T-helper 1 cell (primary cell): Measurements from ENCODE around the gene GABBR2.
A peak's percentile ranks its signal among the peaks of the same experiment; 100 is the strongest.
"Not testable (repeated sequence)": the region's sequence is repeated elsewhere in the genome, so short reads cannot be mapped to it uniquely, and the experiment has no call there.

Experiments used
- DNase-seq, 5 donors: peaks; one replicate each; pipeline ENCODE4 v3.0.0-alpha.2; 2012 to 2020

The GABBR2 gene

DNA sequence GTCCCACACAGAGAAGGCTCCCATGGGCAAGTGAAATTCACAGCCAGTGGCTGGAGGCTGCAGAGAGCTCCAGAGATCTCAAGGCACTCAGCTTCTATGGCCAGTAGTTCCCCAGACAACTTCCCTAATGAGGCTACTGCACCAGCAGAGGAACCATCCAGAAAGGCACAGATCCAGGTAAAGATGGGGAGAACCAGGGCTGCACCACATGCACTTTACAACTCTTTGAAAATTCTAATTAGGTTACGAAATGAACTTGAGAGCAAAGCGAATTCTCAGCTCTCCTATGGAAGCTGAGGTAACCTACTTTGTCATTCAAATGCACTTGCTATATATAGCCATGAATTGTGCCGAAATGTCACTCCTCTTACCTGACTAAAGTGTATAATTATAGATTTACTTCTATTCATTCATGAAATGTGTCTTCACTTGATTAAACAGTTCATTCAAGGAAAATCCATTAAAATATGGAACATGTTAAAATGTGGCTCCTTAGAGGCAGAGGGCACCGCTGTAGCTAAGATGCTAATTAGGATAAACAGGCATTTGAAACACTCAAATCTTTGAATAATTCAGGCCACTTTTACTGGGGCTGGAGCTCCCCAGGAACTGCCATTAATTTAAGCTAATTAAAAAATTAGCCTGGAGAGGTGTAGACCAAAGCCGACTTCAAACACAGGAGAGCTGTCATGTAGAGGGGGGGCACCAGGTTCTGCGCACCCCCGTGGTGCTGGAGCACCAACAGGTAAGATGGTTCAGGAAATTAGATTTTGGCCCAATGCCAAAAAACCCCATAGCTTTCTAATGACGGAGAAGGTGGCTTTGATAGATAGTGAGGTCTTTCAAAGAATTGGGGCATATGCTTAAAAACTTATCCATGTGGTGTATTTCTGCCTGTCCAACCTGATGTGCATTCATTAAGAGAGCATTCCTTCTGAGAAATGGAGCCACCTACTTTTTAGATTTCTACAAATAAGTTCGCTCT lies 204.1 kb downstream of the GABBR2 start:
- no peak for DNase-seq

DNA sequence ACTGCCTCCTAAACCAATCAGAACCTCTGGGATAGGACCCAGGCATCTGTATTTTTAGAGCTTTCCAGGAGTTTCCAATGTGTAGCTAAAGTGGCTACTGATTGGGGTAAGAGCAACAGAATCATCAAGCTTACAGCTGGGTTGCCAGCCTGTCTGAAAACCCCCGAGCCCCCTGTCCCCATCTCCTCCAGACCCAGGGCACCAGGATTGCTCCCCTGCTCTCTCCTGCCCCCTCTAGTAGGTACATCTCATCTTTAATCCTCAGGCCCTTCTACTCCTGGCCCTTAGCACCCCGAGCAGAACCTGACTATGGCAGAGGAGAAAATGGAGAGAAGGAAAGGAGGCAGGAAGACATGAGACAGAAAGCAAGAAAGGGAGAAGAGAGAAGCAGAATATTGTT lies 204.9 kb downstream of the GABBR2 start:
- no peak for DNase-seq

DNA sequence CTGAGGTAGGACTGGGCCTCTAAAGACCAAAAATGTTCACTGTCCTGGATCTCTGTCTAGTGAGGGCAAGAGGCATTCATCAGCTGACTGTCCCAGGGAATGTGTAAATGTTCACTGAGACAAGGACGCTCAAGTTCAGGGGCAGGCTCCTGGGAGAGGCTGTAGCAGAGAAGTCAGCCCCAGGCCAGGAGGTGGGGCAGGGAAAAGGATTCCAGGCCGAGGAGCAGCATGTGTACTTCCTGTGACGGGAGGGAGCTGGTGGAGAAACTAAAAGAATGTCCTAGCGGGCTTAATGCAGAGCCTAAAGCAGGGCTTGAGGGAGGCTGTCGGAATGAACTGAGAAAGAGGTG lies 205.8 kb downstream of the GABBR2 start:
- no peak for DNase-seq

DNA sequence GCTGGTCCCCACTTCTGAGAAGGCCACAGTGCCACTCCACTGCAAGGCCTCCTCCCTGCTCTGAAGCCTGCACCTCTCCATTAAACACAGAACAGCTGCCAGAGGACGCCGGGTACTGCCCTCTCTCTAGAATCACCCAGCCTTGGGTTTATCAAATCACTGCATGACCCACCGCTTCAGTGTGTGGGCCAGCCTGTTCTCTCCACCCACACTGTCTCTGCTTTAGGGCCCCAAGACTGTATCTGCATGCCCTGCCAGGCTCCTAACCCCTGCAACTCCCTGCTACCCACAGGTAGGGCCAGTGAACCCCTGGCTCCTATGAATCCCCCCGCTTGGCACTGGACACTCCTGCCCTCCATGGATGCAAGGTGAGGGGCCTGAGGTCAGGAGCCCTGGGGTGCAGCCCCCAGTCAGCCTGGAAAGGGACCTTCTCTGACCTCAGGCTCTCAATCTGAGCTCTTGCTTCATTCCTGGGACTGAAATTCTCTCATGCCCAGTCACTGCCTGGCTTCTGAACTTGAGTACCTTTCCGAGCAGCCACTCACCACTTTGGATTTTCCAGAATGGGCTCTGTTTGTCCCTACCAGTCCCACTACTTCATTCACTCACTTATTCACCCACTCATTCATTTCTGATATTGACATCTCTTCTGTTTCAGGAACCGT lies 206.3 kb downstream of the GABBR2 start:
- DNase-seq, result no peak

DNA sequence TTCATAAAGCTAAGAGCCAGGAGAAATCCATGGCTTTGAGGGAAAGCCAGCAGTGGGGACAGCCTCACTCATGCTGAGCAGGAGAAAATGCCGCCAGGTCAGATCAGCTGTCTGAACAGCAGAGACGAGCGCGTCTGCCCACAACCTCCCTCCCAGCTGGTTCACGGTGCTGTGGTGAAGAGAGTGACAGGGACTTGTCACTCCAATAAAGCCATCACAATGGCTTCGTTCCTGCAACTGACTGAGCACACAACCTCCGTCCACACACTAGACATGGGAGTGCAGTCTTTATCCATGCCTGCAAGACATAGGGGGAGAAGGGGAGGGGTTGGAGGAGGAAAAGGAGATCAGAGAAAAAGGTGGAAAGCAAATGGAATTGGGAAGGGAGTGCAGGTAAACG lies 206.9 kb downstream of the GABBR2 start:
- DNase-seq, result no peak

DNA sequence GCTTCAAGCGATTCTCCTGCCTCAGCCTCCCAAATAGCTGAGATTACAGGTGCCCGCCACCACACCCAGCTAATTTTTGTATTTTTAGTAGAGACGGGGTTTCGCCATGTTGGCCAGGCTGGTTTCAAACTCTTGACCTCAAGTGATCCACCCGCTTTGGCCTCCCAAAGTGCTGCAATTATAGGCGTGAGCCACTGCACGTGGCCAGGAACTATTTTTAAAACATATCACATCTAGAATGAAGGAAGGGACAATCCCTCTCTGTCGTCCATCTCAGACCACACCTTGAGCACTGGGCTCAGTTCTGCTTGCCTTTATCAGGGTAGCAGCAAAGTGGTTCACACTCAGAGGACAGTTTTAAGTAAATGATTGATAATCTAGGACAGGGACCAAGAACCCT lies 207.5 kb downstream of the GABBR2 start:
- DNase-seq, result not testable (repeated sequence)

DNA sequence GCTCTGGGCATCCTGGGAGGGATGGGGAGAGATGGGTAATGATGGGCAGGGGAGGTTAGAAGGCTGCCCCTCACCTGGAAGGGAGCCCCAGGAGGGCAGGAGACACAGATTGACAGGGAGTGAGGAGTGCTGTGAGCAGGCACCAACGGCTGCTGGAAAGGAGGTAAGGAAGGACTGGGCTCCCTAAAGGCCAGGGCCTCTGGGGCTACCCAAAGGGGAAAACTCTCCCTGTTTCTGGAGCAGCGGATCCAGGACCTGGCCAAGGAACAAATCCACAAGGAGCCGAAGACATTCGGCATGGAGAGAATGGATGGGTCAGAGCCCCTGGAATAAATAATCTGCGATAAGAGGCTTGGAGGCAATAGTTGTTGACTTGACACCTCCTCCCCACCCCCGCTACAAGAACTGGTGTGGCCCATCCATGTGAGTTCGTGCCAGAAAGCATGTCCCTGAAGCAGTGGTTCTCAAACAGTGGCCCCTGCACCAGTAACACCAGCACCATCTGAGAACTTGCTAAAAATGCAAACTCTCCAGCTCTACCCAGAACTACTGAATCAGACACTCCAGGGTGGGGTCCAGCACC lies 208.3 kb downstream of the GABBR2 start:
- DNase-seq, result no peak

DNA sequence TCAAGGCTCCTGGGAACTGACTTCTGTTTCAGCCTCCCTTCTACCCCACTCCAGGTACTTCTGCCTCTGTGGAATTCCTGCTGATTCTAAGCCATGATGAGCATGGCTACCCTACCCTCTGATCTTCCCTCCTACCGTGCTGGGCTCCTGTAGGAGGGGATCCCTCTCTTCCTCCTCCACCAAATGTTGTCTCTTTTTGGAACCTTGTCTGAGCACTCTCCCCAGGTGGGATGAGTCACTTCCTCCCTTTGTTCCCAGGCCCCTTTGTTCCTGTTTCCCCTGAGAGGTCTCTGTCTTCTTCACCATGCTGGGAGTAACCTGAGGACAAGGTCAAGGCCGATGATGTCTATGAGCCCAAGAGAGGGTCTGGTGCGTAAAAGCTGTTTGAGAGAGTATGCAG lies 213.2 kb downstream of the GABBR2 start:
- no peak for DNase-seq

DNA sequence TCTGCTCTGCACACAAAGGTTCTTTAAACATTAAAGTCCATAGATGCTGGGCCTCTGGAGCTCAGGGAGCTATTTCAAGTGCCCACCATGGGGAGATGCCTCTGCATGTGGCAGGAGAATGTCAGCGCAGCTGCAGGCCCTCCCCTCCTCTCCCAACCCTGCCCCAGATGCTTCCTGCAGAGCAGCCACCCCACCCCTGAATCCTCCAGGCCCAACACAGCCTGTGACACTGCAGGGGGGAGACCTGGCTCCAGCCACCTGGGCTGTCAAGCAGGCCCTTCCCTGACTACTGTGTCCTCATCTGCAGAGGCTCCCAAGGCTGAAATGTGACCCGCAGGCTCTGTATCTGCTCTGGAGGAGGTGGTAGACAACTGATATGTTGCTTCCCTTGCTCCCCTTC lies 213.9 kb downstream of the GABBR2 start:
- no peak for DNase-seq

DNA sequence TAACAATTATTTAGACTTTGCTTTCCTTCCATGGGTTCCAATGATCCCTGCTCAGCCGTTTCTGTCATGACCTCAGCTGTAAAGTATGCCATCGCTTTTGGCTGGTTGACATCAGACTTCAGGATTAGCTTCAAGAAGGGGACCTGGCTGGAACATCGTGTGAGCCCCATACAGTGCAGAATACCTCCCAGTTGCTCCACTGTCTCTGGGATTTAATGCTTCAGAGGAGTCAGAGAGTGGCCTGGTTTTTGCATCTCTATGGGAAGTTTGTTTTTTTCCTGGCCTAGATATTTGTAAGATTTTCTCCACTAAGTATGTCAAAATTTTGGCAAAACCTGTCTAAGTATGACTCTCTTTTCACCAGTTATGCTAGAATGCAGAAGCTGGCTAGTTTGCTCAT lies 216.9 kb downstream of the GABBR2 start:
- no peak for DNase-seq

DNA sequence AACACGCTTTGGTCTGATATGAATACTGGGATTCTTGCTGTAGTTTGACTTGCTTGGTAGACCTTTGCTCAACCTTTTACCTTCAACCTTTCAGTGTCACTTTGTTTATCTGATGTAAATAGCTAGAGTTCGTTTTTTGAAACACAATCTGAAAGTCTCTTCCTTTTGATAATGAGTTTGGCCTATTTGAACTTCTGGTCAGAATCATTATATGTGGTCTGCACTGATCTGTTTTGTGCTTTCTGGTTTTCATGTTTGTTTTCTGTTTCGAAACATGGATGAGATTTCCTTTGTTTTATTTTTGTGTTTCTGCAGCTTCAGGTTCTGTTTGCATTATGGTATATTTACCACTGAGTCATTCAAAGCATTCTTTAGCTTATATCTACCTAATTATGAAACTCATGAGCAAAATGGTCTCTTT lies 217.5 kb downstream of the GABBR2 start:
- DNase-seq, result peak in 1 of 5 donors; percentile 16

DNA sequence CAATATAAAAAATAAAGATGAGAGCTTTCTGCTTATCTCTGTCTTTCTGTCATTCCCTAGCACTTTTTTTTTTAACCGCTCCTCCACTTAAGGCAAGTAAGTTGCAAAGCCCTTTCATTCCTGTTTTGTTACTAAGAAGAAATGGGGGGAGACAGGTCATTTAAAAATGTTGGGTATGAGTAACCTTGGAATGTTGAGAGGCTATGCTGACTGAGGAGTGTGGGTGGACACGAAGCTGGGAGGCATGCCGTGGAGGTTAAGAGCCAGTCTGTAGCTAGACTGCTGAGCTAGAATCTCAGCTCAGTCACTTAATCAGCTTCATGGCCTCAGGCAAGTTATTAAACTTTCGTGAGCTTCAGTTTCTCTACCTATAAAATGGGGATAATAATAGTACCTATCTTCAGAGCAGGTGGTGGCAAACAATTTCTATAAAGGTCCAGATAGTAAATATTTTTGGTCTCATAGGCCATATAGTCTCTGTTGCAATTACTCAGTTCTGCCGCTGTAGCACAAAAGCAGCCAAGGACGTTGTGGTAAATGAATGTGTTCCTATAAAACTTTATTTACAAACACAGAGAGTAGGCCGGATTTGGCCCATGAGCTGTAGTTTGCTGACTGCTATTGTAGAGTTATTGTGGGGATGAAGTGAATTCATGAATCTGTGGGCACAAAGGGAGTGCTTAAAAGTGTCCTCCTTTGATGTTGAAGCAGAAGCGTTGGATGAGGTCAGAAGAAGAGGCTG lies 220.0 kb downstream of the GABBR2 start:
- no peak for DNase-seq

DNA sequence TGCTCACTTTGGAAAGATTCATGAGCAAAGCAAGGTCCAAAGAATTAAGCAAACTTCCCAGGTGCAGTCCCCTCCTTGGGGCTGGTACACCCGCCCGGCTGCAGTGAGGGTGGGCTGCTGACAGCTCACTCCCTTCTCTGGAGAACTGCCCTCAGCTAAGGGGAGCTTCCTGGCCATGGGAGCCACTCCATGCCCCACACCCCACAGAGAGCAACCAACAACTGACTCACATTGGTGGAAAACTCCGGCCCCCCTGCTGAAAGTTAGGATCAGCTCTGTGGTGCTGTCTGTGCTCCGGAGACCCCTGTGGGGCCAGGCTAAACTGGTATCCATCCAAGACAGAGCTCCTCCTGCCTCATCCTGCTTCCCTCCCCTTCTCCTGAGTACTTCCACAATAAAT lies 223.0 kb downstream of the GABBR2 start:
- DNase-seq, result no peak

DNA sequence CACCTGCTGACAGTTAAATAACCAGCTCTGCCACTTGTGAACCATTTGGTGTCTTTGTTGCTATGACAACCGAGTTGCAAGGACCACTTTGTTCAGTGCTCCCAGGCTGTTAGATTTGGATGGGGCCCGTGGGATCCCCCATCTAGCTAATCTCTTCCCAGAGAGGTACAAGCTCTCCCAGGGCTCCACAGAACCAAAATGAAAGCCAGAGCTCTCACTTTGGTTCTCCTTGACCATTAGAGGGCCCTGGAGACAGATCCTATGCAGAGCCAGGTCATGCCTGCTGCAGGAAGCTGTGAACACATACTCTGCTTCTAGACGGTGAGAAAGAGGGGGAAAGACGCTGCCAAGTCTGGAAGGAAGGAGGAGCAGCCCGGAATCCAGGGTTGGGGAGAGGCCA lies 224.6 kb downstream of the GABBR2 start:
- no peak for DNase-seq

DNA sequence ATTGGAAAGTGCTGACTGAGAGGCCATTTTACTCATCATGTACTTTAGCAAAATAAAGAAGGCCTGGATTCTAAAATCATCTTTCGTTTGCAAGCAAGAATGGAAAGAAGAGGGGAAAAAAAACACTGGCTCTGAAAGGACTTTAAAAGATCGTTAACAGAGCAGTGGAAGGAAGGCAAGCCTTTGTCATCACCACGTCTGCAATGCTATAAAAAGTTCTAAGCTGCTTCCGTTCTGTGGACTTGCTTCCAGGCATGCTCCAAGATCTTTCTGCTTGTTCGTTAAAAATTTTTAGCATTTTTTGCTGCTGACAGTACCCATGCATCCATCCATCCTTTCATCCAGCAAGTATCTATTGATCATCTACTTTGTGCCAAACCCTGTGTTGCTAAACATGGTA lies 226.5 kb downstream of the GABBR2 start:
- no peak for DNase-seq

DNA sequence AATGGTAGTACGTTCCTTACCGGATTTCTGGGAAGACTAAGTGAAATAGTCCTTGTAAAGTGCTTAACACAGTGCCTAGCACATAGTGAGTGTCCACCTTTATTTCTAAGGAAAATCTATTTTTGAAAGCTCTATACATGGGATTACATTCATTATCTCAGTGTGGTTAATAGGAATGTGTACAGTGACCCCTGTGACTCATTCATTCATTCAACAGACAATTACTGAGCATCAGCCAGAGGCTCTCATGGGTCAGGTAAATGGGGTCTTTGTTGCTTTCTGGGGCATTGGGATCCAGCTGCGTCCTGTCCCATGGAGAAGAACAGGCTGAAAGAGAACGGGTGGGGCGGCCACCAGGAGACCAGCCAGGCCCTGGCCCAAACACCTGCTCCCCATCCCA lies 227.1 kb downstream of the GABBR2 start:
- DNase-seq, result no peak

DNA sequence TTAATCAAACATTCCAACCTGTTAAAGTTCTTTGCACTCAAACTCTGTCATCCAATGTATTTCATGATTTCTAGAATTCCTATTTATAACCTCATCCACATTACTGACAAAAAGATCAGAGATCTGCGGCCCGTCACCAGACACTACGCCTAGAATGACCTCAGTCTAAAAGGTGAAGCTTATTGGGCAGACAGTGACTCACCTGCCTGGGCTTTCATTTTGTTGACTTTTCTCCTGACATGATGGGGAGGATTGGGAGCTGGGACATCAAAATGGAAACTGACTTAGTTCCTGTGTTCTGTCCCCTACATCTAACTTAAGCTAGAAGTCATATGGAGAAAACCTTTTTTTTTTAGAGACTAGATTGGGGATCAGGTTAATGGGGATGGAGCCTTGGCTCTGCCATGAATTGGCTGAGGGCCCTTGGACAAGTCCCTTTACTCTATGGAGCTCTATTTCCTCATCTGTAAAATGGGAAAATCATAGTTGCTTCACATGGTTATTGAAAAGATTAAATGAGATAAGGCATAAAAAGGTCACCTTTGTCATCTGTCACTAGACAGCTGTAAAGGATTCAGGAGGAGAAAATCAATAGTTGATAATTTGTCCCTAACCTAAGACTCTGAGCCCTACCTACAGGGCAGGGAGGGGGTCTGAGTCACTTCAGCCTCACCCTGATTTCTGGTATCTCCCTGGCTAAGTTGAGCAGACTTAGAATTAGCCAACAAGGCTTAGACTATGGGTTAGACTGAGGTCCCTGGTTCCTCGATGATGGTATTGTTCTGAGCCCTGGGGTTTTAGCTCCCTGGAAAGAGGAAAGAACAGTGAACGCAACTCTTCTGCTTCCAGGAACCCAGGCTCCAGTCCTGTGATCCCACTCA lies 228.5 kb downstream of the GABBR2 start:
- no peak for DNase-seq

DNA sequence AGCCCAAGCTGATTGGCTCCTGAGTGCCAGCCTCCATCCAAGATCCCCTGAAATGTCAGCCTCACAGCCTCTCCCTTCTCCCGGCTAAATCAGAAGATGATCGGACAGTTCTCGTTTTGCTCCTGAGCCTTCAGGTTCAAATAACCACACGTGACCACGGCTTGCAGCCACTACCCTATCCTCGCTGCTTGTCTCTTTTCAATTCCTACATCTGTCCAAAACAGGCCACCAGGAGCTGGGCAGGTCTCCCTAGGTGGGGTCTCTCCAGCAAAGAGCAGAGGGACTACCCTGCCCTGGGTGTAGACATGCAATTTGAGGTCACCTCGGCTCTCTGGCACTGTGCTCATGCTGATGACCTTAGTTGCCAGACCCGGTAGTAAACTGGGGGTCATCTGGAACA lies 229.3 kb downstream of the GABBR2 start:
- no peak for DNase-seq

DNA sequence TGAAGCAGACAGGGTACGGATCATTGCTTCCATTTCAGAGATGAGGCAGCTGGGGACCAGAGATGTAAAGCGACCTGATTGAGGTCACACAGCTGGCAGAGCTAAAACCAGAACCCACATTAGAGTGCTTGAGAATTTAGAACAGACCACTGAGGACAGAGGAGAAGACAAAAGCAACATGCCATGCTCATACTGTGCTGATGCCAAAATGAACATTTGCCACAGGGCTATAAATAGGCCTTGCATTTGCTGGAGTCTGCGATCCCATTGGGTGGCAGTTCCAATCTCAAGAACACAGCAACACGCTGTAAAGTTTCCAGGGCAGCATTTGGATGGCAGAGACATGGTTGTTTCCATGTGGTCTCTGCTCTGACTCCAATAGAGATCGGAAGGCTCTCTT lies 230.9 kb downstream of the GABBR2 start:
- DNase-seq, result no peak

DNA sequence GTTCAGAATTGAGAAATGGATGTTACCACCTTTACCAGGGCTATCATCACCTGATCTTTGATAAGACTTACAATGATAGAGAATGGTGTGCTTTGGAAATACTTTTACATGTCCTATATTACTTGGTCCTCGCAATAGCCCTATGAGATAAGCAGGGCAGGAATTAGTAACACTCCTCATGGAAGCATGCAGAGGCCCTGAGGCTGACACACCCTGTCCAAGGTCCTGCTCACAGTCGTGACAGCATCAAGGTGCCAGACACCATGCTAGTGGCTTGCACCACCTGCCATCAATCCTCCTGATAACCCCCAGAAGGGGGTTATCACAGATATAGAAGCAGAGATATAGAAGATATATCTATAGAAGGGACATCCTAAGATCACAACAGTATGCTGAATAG lies 236.5 kb downstream of the GABBR2 start:
- no peak for DNase-seq

DNA sequence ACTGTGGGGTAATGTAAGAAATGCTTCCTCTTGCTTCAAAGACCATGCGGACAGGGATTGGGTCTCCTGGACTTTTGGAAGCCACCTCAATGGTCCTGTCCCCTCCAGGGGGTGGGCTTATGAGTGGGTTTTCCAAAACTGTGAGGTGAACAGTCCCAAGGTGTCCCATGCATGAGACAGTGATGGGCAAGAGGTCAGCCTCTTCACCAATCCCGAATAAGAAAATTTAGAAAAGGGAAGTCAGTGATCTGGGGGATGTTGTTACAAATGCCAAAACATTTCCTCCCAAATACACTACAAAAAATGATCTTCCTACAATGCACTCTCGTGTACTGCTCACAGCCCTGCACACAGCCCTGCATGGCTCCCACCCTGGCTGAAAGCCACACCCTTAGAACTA lies 237.6 kb downstream of the GABBR2 start:
- no peak for DNase-seq

DNA sequence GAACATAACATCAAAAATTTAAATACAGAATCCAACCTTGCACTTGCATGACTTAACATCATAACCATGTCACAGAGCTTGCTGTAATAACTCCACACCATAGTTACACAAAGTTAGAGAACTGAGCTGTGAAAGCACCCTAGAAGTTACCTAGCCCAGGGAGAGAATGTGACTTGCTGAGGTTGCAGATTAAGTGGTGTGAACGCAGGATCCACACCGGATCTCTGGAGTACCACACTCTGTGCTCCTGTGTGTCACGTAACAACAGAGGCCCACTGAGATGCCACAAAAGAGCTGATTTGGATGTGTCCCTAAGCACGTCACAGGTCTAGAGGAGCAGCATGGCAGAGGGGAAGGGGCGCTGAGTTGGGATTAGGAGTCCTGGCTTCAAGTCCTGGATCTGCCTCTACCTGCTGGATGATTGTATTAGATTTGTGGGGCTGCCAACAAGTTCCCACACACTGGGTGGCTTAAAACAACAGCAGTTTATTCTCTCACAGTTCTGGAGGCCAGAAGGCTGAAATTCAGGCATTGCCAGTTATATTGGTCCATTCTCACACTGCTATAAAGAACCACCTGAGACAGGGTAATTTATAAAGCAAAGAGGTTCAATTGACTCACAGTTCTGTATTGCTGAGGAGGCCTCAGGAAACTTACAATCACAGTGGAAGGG lies 240.0 kb downstream of the GABBR2 start:
- no peak for DNase-seq
